Large intestine (tissue), 12 donors: ENCODE data around the gene KLC3. TPM values are rescaled to one million over a fixed set of nuclear protein-coding genes. Genes with fewer than 3 reads are reported as not detected.

Experiments used
- DNase-seq, 2 donors: peaks; one replicate each; pipeline versions ENCODE4 v3.0.0 to v3.0.0-alpha.2; 2013
- H3K27ac ChIP-seq: one replicate; pipeline ENCODE4 v1.5.1; 2013; ENCODE audit warnings: low read length
- H3K27me3 ChIP-seq: 2 replicates; pipeline ENCODE4 v1.6.1; 2013; ENCODE audit warnings: low read length; ENCODE audit not compliant: control insufficient read depth, insufficient read depth
- H3K36me3 ChIP-seq: 2 replicates; pipeline ENCODE4 v1.6.1; 2013; ENCODE audit warnings: low read length; ENCODE audit not compliant: control insufficient read depth, insufficient read depth
- H3K4me1 ChIP-seq: one replicate; pipeline ENCODE4 v1.6.1; 2013; ENCODE audit warnings: low read length; ENCODE audit not compliant: control insufficient read depth, insufficient read depth
- H3K4me3 ChIP-seq: one replicate; pipeline ENCODE4 v1.5.1; 2013; ENCODE audit warnings: low read length
- H3K9me3 ChIP-seq: one replicate; pipeline ENCODE4 v1.6.1; 2013; ENCODE audit warnings: mild to moderate bottlenecking, low read depth, low read length, moderate library complexity; ENCODE audit not compliant: control insufficient read depth
- WGBS: methylation state at CpG from one replicate; pipeline ENCODE4 v1.1.5; 2013; ENCODE audit warnings: low lambda C conversion rate; ENCODE audit not compliant: insufficient coverage; 5-methylcytosine and 5-hydroxymethylcytosine counted together
- long read RNA-seq, 11 donors: transcript quantifications; one replicate each; lab custom pipeline, GENCODE V29; 2026
- polyA plus RNA-seq: library from polyadenylated mRNA; unstranded; fragments of 120-200 nt; gene quantifications from one replicate; pipeline ENCODE4 v1.2.1, GENCODE V29; 2013

Gene KLC3
- polyA plus RNA-seq, result 0.04 TPM
- long read RNA-seq, donor 1, result 0 reads
- long read RNA-seq, donor 2, partial matches to known transcripts, result 0 of 1 reads
- long read RNA-seq, donor 2, other reads (novel, unspliced or antisense), result 0 of 1 reads
- long read RNA-seq, donor 3, result 0 reads
- long read RNA-seq, donor 4, result 0 reads
- long read RNA-seq, donor 5, result 0 reads
- long read RNA-seq, donor 6, result 0 reads
- long read RNA-seq, donor 7, result 0 reads
- long read RNA-seq, donor 8, result 0 reads
- long read RNA-seq, donor 9, result 0 reads
- long read RNA-seq, donor 10, result 0 reads
- long read RNA-seq, donor 11, result 0 reads

- WGBS, result 27% methylated on average over 2 of the region's 50 CpGs
- H3K9me3 ChIP-seq, result no peaks in the 10 kb centered on the region
- no peak within 1 kb of the TSS for H3K4me3 ChIP-seq
- peaks cover 8% of the 10 kb centered on the region for H3K4me1 ChIP-seq
- no peaks in the 10 kb centered on the region for H3K36me3 ChIP-seq
- H3K27me3 ChIP-seq, result peaks cover 37% of the 10 kb centered on the region
- H3K27ac ChIP-seq, result no peak within 1 kb of the TSS
- DNase-seq, result peak; percentile 40 to 65
These were observed at the start of gene KLC3 for GRCh38 chr19:45340232-45340898. Gene KLC3 (plus strand): TSS chr19:45340750. CDS start chr19:45345542, 4,792 bp downstream.

- Histone ChIP-seq H3K27ac (no peak overlapping the region), H3K4me1 (no peaks in the 10 kb centered on the region), H3K36me3 (peaks cover 32% of the 10 kb centered on the region), H3K9me3 (peaks cover 3% of the 10 kb centered on the region), H3K4me3 (no peak overlapping the region), H3K27me3 (no peaks in the 10 kb centered on the region)
- no CpG with 5 or more reads among the region's 1 CpG for WGBS
- no peak for DNase-seq
These were observed 48.7 kb upstream of the KLC3 start for GRCh38 chr19:45291834-45292233.

- Histone ChIP-seq H3K27ac (no peak overlapping the region), H3K27me3 (no peaks in the 10 kb centered on the region), H3K4me1 (no peaks in the 10 kb centered on the region), H3K36me3 (peaks cover 33% of the 10 kb centered on the region), H3K4me3 (no peak overlapping the region), H3K9me3 (peaks cover 3% of the 10 kb centered on the region)
- DNase-seq, result no peak
- no CpG with 5 or more reads among the region's 4 CpGs for WGBS
These were observed 46.9 kb upstream of the KLC3 start for GRCh38 chr19:45293682-45294081.

- H3K4me1 ChIP-seq, result no peaks in the 10 kb centered on the region
- no peak overlapping the region for H3K27ac ChIP-seq
- H3K4me3 ChIP-seq, result no peak overlapping the region
- H3K9me3 ChIP-seq, result peaks cover 3% of the 10 kb centered on the region
- 100% methylated on average over 1 of the region's 12 CpGs for WGBS
- DNase-seq, result no peak
- no peaks in the 10 kb centered on the region for H3K27me3 ChIP-seq
- peaks cover 33% of the 10 kb centered on the region for H3K36me3 ChIP-seq
These were observed 46.1 kb upstream of the KLC3 start for GRCh38 chr19:45294291-45295029.

- no peaks in the 10 kb centered on the region for H3K27me3 ChIP-seq
- no peak overlapping the region for H3K27ac ChIP-seq
- peaks cover 30% of the 10 kb centered on the region for H3K36me3 ChIP-seq
- no peak for DNase-seq
- no peak overlapping the region for H3K4me3 ChIP-seq
- H3K4me1 ChIP-seq, result no peaks in the 10 kb centered on the region
- peaks cover 3% of the 10 kb centered on the region for H3K9me3 ChIP-seq
These were observed 44.7 kb upstream of the KLC3 start for GRCh38 chr19:45295873-45296272.

GRCh38 chr19:45296355-45296754, 44.2 kb upstream of the KLC3 start:
- DNase-seq, result no peak
- 100% methylated on average over 1 of the region's 4 CpGs for WGBS
- H3K36me3 ChIP-seq, result peaks cover 26% of the 10 kb centered on the region
- no peak overlapping the region for H3K27ac ChIP-seq
- no peaks in the 10 kb centered on the region for H3K27me3 ChIP-seq
- H3K4me1 ChIP-seq, result no peaks in the 10 kb centered on the region
- H3K4me3 ChIP-seq, result no peak overlapping the region
- peaks cover 3% of the 10 kb centered on the region for H3K9me3 ChIP-seq

- Histone ChIP-seq H3K36me3 (peaks cover 24% of the 10 kb centered on the region), H3K4me1 (no peaks in the 10 kb centered on the region), H3K27ac (no peak overlapping the region), H3K4me3 (no peak overlapping the region), H3K9me3 (peaks cover under 1% of the 10 kb centered on the region), H3K27me3 (no peaks in the 10 kb centered on the region)
- no CpG with 5 or more reads among the region's 18 CpGs for WGBS
- DNase-seq, result no peak
These were observed 42.9 kb upstream of the KLC3 start for GRCh38 chr19:45297674-45298073.

- Histone ChIP-seq H3K4me3 (no peak overlapping the region), H3K9me3 (no peaks in the 10 kb centered on the region), H3K27me3 (no peaks in the 10 kb centered on the region), H3K4me1 (no peaks in the 10 kb centered on the region), H3K36me3 (peaks cover 24% of the 10 kb centered on the region), H3K27ac (no peak overlapping the region)
- no CpG with 5 or more reads among the region's 5 CpGs for WGBS
- DNase-seq, result no peak
These were observed 42.3 kb upstream of the KLC3 start for GRCh38 chr19:45298264-45298663.

GRCh38 chr19:45299719-45300118, 40.8 kb upstream of the KLC3 start:
- no peak overlapping the region for H3K4me3 ChIP-seq
- no peaks in the 10 kb centered on the region for H3K4me1 ChIP-seq
- H3K36me3 ChIP-seq, result peaks cover 21% of the 10 kb centered on the region
- WGBS, result no CpG with 5 or more reads among the region's 6 CpGs
- H3K9me3 ChIP-seq, result no peaks in the 10 kb centered on the region
- H3K27me3 ChIP-seq, result no peaks in the 10 kb centered on the region
- DNase-seq, result no peak
- H3K27ac ChIP-seq, result no peak overlapping the region

- Histone ChIP-seq H3K9me3 (peaks cover 6% of the 10 kb centered on the region), H3K27me3 (peaks cover 4% of the 10 kb centered on the region), H3K4me1 (no peaks in the 10 kb centered on the region), H3K36me3 (peaks cover 11% of the 10 kb centered on the region), H3K27ac (no peak overlapping the region), H3K4me3 (no peak overlapping the region)
- DNase-seq, result no peak
- no CpG with 5 or more reads among the region's 27 CpGs for WGBS
These were observed 38.1 kb upstream of the KLC3 start for GRCh38 chr19:45302416-45302815.
